Measurements from ENCODE around the gene GRB7.
"Not testable (repeated sequence)": the region's sequence is repeated elsewhere in the genome, so short reads cannot be mapped to it uniquely, and the experiment has no call there.

Gene GRB7

DNA sequence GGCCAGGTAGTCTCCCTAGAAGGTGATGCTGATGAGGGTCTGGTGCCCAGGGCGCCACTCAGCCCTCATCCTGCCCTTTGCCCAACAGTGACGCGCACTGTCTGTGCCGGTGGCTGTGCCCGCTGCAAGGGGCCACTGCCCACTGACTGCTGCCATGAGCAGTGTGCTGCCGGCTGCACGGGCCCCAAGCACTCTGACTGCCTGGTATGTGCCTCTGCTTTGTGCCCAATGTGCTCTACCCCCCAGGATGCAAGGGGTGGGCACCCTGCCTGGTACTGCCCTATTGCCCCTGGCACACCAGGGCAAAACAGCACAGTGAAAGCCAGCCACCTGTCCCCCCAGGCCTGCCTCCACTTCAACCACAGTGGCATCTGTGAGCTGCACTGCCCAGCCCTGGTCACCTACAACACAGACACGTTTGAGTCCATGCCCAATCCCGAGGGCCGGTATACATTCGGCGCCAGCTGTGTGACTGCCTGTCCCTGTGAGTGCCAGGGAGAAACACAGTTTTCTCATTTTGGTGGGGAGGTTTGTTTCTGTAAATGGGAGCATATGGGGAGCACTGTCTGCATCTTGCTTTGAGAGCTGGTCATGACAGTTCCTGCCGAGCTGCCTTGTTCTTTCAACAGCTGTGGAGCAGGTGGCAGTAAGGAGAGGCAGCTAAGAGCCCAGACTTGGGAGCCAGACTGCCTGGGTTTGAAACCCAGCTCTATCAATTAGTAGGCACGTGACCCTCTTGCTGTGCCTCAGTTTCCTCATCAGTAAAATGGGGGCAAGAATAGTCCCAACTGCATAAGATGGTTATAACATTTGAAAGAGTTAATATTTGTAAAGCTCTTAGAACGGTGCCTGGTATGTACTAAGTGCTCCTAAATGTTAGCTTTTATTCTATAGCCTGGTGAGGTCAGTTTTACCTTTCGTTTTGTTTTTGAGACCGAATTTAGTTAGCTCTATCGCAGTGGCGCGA is 27.5 kb upstream of the GRB7 start:
- no peak for DNase-seq

DNA sequence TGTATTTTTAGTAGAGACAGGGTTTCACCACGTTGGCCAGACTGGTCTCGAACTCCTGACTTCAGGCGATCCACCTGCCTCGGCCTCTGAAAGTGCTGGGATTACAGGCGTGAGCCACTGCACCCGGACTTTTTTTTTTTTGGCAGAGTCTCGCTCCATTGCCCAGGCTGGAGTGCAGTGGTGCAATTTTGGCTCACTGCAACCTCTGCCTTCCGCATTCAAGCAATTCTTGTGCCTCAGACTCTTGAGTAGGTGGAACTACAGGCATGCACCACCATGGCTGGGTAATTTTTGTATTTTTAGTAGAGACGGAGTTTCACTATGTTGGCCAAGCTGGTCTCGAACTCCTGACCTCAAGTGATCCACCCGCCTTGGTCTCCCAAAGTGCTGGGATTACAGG is 26.7 kb upstream of the GRB7 start:
- not testable (repeated sequence) for DNase-seq

DNA sequence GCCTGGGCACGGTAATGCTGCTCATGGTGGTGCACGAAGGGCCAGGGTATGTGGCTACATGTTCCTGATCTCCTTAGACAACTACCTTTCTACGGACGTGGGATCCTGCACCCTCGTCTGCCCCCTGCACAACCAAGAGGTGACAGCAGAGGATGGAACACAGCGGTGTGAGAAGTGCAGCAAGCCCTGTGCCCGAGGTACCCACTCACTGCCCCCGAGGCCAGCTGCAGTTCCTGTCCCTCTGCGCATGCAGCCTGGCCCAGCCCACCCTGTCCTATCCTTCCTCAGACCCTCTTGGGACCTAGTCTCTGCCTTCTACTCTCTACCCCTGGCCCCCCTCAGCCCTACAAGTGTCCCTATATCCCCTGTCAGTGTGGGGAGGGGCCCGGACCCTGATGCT is 25.9 kb upstream of the GRB7 start:
- DNase-seq = no peak

DNA sequence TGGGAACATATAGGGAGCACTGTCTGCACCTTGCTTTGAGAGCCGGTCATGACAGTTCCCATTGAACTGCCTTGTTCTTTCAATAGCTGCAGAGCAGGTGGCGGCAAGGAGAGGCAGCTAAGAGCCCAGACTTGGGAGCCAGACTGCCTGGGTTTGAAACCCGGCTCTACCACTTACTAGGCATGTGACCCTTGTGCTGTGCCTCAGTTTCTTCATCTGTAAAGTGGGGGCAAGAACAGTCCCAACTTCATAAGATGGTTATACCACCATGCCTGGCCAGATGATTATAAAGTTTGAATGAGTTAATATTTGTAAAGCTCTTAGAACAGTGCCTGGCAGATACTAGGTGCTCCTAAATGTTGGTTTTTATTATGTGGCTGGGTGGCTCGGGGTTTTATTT is 23.5 kb upstream of the GRB7 start:
- no peak for DNase-seq

DNA sequence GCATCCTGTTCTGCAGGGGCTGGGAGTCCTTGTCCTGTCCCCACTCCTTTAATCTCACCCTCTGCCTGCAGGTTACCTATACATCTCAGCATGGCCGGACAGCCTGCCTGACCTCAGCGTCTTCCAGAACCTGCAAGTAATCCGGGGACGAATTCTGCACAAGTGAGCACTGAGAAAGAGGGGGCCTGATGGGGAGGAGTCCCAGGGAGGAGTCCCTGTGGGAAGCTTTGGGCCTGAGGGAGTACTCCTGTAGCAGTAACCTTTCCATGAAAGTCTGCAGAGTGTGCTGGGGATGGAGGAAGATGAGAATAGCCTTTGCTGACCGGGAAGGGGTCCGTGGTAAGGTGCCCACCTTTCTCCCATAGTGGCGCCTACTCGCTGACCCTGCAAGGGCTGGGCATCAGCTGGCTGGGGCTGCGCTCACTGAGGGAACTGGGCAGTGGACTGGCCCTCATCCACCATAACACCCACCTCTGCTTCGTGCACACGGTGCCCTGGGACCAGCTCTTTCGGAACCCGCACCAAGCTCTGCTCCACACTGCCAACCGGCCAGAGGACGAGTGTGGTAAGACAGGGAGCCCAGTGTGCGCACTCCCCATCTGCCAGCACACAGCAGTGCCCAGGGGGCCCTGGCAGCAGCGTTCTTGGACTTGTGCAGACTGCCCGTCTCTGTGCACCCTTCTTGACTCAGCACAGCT is 22.2 kb upstream of the GRB7 start:
- DNase-seq = no peak

DNA sequence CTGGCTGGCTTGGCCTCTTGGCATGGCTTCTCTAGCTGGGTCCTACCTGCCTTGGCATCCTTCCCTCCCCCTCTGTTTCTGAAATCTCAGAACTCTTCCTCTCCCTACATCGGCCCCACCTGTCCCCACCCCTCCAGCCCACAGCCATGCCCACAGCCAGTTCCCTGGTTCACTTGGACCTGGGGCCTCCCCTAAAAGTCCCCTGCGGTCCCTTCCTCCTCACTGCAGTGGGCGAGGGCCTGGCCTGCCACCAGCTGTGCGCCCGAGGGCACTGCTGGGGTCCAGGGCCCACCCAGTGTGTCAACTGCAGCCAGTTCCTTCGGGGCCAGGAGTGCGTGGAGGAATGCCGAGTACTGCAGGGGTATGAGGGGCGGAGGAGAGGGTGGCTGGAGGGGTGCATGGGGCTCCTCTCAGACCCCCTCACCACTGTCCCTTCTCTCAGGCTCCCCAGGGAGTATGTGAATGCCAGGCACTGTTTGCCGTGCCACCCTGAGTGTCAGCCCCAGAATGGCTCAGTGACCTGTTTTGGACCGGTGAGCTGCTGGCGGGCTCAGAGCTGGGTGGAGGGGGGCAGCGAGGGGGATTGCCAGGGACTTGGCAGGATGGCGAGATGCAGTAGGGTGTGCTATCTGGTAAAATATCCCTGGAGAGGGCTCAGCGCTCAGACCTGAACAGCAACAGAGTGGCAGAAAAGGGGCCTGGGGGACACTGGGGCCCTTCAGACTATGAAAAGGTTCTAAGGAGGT is 21.5 kb upstream of the GRB7 start:
- DNase-seq = no peak

DNA sequence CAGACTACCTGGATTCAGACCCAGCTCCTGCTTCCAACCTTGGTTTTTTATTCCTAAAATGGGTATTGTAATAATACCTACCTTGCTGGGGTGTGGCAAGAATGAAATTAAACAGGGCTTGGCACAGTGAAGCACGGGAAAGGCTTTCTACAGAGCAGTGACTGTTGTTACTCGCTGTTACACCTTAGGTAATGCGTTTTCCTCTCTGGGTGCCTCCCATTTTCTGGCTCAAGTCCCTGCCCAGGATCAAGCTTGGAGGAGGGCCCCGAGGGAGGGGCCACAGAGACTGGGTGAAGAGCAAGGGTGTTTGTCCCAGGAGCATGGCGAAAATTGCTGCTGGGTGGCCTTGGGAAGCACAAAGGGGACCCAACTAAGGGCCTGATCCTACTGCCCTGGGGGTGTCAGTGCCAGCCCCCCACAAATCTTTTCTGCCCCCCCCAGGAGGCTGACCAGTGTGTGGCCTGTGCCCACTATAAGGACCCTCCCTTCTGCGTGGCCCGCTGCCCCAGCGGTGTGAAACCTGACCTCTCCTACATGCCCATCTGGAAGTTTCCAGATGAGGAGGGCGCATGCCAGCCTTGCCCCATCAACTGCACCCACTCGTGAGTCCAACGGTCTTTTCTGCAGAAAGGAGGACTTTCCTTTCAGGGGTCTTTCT is 20.7 kb upstream of the GRB7 start:
- DNase-seq = no peak

DNA sequence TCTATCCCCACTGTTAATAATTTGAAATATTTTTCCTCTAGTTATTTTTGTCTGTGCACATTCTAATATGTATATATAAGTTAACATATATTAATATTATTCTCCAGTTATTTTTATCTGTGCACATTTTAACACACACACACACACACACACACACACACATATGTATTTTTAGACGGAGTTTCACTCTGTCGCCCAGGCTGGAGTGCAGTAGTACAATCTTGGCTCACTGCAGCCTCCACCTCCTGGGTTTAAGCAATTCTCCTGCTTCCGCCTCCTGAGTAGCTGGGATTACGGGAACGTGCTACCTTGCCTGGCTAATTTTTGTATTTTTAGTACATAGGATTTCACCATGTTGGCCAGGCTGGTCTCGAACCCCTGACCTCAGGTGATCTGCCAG is 20.1 kb upstream of the GRB7 start:
- DNase-seq = no peak

DNA sequence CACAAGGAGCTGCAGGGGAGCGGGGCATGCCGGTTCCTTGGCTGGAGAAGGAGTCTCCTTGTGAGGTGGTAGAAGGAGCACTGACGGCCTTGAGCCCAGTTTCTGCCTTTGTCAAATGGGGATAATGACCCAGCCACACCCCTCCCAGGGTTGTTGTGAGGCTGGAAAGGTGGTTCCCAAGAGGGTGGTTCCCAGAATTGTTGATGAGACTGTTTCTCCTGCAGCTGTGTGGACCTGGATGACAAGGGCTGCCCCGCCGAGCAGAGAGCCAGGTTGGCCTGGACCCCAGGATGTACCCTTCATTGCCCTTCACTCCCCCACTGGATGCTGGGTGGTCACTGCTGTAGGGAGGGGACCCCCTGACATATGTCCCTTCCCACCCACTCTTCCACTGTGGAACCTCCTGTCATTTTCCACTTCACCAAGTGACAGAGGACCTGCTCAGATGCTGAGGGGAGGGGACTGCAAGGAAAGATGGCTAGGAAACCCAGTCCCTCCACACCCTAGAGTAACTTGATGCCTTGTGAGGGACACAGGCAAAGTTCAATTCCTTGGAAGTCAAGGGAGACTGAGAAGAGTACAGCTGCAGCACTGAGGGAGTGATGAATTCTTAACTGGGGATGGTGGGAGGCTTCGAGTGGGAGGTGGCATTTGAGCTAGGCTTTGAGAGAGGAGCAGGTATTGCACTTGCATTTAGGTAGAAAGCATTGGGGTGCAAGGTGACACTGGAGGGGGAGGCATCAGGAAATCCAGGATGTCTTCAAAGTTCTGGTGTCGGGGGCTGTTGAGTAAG is 18.0 kb upstream of the GRB7 start:
- DNase-seq = no peak

DNA sequence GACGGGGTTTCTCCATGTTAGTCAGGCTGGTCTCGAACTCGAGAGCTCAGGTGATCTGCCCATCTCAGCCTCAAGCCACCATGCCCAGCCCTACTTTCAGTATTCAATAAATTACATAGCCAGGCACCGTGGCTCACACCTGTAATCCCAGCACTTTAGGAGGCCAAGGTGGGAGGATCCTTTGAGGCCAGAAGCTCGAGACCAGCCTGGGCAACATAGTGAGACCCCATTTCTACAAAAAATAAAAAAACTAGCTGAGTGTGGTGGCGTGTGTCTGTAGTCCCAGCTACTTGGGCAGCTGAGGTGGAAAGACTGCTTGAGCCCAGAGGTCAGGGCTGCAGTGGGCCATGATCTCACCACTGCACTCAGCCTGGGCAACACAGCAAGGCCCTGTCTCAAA is 15.6 kb upstream of the GRB7 start:
- no peak for DNase-seq

DNA sequence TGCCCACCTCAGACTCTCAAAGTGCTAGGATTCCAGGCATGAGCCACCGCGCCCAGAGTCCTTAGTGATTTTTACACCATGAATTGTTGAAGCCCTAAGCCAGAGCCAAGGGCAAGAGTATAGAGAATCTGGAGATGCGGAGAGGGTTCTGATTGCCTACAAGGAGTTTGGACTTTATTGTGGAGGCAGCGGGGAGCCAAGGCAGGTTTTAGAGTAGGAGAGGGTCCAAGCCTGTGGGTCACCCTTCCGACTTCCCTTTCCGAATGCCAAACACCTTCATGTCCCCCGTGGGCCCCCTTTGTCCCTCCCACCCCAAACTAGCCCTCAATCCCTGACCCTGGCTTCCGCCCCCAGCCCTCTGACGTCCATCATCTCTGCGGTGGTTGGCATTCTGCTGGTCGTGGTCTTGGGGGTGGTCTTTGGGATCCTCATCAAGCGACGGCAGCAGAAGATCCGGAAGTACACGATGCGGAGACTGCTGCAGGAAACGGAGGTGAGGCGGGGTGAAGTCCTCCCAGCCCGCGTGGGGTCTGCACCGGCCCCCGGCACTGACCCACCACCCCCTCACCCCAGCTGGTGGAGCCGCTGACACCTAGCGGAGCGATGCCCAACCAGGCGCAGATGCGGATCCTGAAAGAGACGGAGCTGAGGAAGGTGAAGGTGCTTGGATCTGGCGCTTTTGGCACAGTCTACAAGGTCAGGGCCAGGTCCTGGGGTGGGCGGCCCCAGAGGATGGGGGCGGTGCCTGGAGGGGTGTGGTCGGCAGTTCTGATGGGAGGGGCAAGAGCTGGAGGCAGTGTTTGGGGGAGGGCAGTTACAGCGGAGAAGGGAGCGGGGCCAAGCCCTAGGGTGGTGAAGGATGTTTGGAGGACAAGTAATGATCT is 14.5 kb upstream of the GRB7 start:
- DNase-seq = no peak

DNA sequence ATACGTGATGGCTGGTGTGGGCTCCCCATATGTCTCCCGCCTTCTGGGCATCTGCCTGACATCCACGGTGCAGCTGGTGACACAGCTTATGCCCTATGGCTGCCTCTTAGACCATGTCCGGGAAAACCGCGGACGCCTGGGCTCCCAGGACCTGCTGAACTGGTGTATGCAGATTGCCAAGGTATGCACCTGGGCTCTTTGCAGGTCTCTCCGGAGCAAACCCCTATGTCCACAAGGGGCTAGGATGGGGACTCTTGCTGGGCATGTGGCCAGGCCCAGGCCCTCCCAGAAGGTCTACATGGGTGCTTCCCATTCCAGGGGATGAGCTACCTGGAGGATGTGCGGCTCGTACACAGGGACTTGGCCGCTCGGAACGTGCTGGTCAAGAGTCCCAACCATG is 13.0 kb upstream of the GRB7 start:
- DNase-seq = no peak

DNA sequence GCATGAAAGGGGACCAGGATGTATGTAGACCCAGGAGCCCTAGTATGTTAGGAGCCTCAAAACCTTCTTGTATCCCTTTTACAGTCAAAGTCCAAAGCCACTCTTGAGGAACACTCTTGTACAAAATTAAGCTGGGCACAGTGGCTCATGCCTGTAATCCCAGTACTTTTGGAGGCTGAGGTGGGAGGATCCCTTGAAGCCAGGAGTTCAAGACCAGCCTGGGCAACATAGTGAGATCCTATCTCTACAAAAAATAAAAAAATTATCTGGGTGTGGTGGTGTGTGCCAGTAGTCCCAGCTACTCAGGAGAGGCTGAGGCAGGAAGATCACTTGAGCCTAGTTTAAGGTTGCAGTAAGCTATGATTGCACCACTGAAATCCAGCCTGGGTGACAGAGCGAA is 11.8 kb upstream of the GRB7 start:
- DNase-seq = not testable (repeated sequence)

DNA sequence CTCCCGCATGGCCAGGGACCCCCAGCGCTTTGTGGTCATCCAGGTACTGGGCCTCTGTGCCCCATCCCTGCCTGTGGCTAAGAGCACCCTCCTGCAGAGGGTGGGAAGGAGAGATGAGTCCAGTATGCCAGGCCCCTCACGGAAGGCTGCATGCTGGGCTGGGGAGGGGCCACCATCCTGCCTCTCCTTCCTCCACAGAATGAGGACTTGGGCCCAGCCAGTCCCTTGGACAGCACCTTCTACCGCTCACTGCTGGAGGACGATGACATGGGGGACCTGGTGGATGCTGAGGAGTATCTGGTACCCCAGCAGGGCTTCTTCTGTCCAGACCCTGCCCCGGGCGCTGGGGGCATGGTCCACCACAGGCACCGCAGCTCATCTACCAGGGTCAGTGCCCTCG is 11.1 kb upstream of the GRB7 start:
- DNase-seq = no peak

DNA sequence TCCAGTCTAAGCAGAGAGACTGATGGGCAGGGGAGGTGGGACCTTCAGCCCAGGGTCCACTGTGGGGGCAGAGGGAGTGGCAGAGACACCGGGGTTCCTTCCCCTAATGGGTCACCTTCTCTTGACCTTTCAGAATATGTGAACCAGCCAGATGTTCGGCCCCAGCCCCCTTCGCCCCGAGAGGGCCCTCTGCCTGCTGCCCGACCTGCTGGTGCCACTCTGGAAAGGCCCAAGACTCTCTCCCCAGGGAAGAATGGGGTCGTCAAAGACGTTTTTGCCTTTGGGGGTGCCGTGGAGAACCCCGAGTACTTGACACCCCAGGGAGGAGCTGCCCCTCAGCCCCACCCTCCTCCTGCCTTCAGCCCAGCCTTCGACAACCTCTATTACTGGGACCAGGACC is 10.2 kb upstream of the GRB7 start:
- no peak for DNase-seq

DNA sequence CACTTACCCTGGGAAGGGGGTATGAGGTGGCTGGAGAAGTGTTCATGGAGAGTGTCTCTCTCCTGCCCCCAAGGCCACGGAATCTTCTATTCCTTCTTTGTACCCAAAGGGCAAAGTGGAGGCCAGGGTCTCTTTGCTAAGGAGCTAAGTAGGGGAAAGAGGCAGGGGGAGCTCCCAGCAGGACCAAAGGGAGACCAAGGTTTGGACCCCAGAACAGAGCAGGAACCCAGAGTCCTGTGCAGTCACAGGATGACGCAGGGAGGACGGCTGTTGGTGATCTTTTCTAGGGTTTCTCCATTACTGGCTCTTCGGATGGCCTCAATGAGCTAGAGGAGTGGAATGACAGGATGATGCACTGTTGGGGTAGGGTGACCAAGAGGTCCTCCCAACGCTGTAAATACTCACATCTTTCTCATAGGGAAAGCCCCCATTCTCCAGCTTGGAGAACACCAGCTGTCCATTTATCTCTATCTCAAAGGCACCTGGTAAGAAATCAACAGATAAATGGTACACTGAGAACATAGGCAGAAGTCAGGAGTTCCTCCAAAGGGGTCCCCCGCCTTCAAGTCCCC is 8.4 kb upstream of the GRB7 start:
- DNase-seq = no peak

DNA sequence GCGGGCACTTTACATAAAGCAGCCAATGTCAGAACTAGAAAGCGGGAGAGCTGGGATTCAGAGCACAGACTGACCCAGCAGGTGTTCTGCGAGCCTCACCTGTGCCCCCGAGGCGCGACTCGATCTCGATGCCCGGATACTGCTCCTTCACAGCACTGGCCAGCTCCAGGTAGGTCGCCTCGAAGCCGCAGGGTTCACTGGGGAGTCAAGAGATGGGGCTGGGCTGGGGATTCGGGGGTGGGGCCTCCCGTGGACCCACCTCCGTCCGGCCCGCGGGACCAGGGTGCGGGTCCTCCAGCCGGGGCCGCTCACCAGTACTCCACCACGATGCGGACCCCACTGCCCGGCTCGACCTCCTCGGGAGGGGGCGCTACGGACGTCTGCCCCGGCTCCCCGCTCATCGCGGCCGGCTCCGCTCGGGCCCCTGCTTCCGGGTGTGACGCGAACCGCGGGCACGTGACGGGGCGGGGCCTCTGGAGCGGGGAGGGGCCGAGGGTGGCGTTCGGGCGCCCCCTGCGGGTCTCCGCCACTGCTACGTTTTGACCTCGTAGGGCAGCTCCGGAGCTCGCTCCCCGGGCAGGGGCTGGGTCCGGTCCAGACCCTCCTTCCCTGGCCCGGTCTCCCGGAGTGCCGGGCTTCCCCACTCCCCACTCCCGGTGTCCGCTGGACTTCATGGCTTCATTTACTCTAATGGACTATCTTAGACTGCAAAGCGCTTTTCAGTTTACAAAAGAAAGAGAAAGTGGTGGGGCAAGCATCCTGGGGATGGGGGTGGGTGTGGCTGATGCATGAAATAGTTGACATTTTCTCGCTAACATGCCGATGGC is 7.4 kb upstream of the GRB7 start, which contains the start of gene MIEN1:
Gene MIEN1, minus strand, starts transcription at position 438 of the 827 bp plus-strand sequence. Its CDS starts 37 bp downstream, at position 401.
- peak; percentile 75 for DNase-seq

DNA sequence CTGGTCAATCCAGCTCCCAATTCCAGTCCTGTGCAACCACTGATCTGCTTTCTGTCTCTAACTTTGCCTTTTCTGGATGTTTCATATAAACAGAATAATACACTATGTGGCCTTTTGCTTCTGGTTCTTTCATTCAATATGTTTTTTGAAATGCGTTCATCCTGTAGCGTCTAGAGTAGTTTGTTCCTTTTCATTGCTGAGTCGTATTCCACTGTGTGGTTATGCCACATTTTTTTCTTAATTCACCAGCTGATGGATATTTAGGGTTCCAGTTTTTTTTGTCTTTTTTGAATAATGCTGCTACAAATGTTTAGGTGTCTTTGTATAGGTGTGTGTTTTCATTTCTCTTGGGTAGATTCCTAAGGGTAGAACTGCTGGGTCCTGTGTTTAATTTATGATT is 5.2 kb upstream of the GRB7 start:
- DNase-seq = no peak

DNA sequence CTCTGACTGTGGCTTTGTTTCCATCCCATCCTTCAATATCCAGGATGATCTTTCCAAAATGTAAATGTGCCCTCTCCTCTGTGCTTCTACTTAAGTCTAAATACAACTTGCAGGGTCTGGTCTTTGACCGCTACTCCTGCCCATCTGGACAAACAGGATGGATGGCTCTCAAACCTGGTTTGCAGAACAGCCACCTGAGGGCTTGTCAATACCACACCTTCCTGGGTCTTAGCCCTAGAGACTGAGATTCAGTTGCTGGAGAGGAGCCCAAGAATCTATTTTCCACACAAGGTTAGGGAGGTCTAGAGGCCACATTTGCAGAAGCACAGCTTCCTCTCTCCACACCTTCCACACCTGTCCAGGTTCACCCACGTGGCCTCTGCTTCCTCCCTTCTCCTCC is 1.9 kb upstream of the GRB7 start:
- DNase-seq = no peak

All from GOT3 (cell line).